BLaER1 (cell line): ENCODE data around the gene CDH4.

Experiments
- H3K27ac ChIP-seq: shearing (Covaris generic); formaldehyde crosslinking; 2 replicates; pipeline ENCODE4 v1.8.1; 2022
- H3K27me3 ChIP-seq: shearing (Covaris generic); formaldehyde crosslinking; 2 replicates; pipeline ENCODE4 v1.8.1; 2022
- H3K36me3 ChIP-seq: shearing (Covaris generic); formaldehyde crosslinking; 2 replicates; pipeline ENCODE4 v1.8.1; 2022
- H3K4me1 ChIP-seq: shearing (Covaris generic); formaldehyde crosslinking; 2 replicates; pipeline ENCODE4 v1.8.1; 2022
- H3K4me2 ChIP-seq: shearing (Covaris generic); formaldehyde crosslinking; 2 replicates; pipeline ENCODE4 v1.8.1; 2022
- H3K4me3 ChIP-seq: shearing (Covaris generic); formaldehyde crosslinking; 2 replicates; pipeline ENCODE4 v1.8.1; 2022
- H3K9ac ChIP-seq: shearing (Covaris generic); formaldehyde crosslinking; 2 replicates; pipeline ENCODE4 v1.8.1; 2022
- H3K9me3 ChIP-seq: shearing (Covaris generic); formaldehyde crosslinking; 2 replicates; pipeline ENCODE4 v1.8.1; 2022
- H4K20me1 ChIP-seq: shearing (Covaris generic); formaldehyde crosslinking; 2 replicates; pipeline ENCODE4 v1.8.1; 2022
- Cebpa-rat ChIP-seq: shearing (Covaris generic); IDR thresholded peaks from 2 replicates; pipeline ENCODE4 v1.8.1; 2022

The CDH4 gene

GRCh38 chr20:61528591-61528990 lies 276.5 kb downstream of the CDH4 start:
- H3K4me3 ChIP-seq: no peak overlapping the region
- no peak for TF ChIP-seq Cebpa-rat
- H3K9me3 ChIP-seq: no peaks in the 10 kb centered on the region
- no peak overlapping the region for H3K9ac ChIP-seq
- H3K4me1 ChIP-seq: no peaks in the 10 kb centered on the region
- H4K20me1 ChIP-seq: peaks cover 21% of the 10 kb centered on the region
- H3K4me2 ChIP-seq: no peak overlapping the region
- no peak overlapping the region for H3K27ac ChIP-seq
- no peaks in the 10 kb centered on the region for H3K36me3 ChIP-seq
- no peaks in the 10 kb centered on the region for H3K27me3 ChIP-seq

- H3K4me2 ChIP-seq: no peak overlapping the region
- no peak overlapping the region for H3K4me3 ChIP-seq
- no peak overlapping the region for H3K27ac ChIP-seq
- peaks cover 21% of the 10 kb centered on the region for H4K20me1 ChIP-seq
- no peaks in the 10 kb centered on the region for H3K4me1 ChIP-seq
- no peaks in the 10 kb centered on the region for H3K9me3 ChIP-seq
- H3K27me3 ChIP-seq: no peaks in the 10 kb centered on the region
- TF ChIP-seq Cebpa-rat: no peak
- H3K9ac ChIP-seq: no peak overlapping the region
- H3K36me3 ChIP-seq: no peaks in the 10 kb centered on the region
Observed at GRCh38 chr20:61529354-61529753, 277.3 kb downstream of the CDH4 start.

GRCh38 chr20:61531553-61532345 lies 279.7 kb downstream of the CDH4 start:
- no peak for TF ChIP-seq Cebpa-rat

GRCh38 chr20:61532736-61533135 lies 280.7 kb downstream of the CDH4 start:
- Histone ChIP-seq H3K36me3 (no peaks in the 10 kb centered on the region), H3K4me2 (no peak overlapping the region), H3K9ac (no peak overlapping the region), H3K4me3 (no peak overlapping the region), H3K4me1 (peaks cover 6% of the 10 kb centered on the region), H3K27me3 (no peaks in the 10 kb centered on the region), H3K27ac (no peak overlapping the region), H3K9me3 (no peaks in the 10 kb centered on the region), H4K20me1 (peaks cover 21% of the 10 kb centered on the region)
- TF ChIP-seq Cebpa-rat: no peak

More at GRCh38 chr20:61531553-61532345, 279.7 kb downstream of the CDH4 start:
- Histone ChIP-seq H3K4me2 (no peak overlapping the region), H4K20me1 (peaks cover 21% of the 10 kb centered on the region), H3K9ac (no peak overlapping the region), H3K27me3 (no peaks in the 10 kb centered on the region), H3K27ac (no peak overlapping the region), H3K36me3 (no peaks in the 10 kb centered on the region), H3K9me3 (no peaks in the 10 kb centered on the region), H3K4me1 (no peaks in the 10 kb centered on the region), H3K4me3 (no peak overlapping the region)

- no peak overlapping the region for H3K9ac ChIP-seq
- TF ChIP-seq Cebpa-rat: no peak
- H3K27ac ChIP-seq: no peak overlapping the region
- no peaks in the 10 kb centered on the region for H3K9me3 ChIP-seq
- peaks cover 11% of the 10 kb centered on the region for H3K4me1 ChIP-seq
- no peak overlapping the region for H3K4me2 ChIP-seq
- no peaks in the 10 kb centered on the region for H3K27me3 ChIP-seq
- peaks cover 21% of the 10 kb centered on the region for H4K20me1 ChIP-seq
- no peaks in the 10 kb centered on the region for H3K36me3 ChIP-seq
- H3K4me3 ChIP-seq: no peak overlapping the region
Observed at GRCh38 chr20:61533231-61533631, 281.2 kb downstream of the CDH4 start.

GRCh38 chr20:61534346-61534745 lies 282.3 kb downstream of the CDH4 start:
- Histone ChIP-seq H3K4me1 (peaks cover 22% of the 10 kb centered on the region), H3K27ac (no peak overlapping the region), H3K9ac (no peak overlapping the region), H3K4me3 (no peak overlapping the region), H3K4me2 (no peak overlapping the region), H3K27me3 (no peaks in the 10 kb centered on the region), H4K20me1 (peaks cover 21% of the 10 kb centered on the region), H3K36me3 (no peaks in the 10 kb centered on the region), H3K9me3 (no peaks in the 10 kb centered on the region)
- no peak for TF ChIP-seq Cebpa-rat

- no peak for TF ChIP-seq Cebpa-rat
- no peaks in the 10 kb centered on the region for H3K27me3 ChIP-seq
- H3K4me3 ChIP-seq: no peak overlapping the region
Observed at GRCh38 chr20:61535091-61535490, 283.0 kb downstream of the CDH4 start.

GRCh38 chr20:61535536-61535935 lies 283.5 kb downstream of the CDH4 start:
- Histone ChIP-seq H3K4me1 (peaks cover 26% of the 10 kb centered on the region), H3K36me3 (no peaks in the 10 kb centered on the region), H3K9me3 (no peaks in the 10 kb centered on the region), H3K9ac (no peak overlapping the region), H3K27ac (no peak overlapping the region), H4K20me1 (peaks cover 15% of the 10 kb centered on the region), H3K4me2 (no peak overlapping the region), H3K27me3 (no peaks in the 10 kb centered on the region), H3K4me3 (no peak overlapping the region)
- no peak for TF ChIP-seq Cebpa-rat

More at GRCh38 chr20:61535091-61535490, 283.0 kb downstream of the CDH4 start:
- Histone ChIP-seq H3K36me3 (no peaks in the 10 kb centered on the region), H3K27ac (no peak overlapping the region), H3K9ac (no peak overlapping the region), H3K4me2 (no peak overlapping the region), H4K20me1 (peaks cover 19% of the 10 kb centered on the region), H3K9me3 (no peaks in the 10 kb centered on the region), H3K4me1 (peaks cover 26% of the 10 kb centered on the region)

GRCh38 chr20:61535956-61536355 lies 283.9 kb downstream of the CDH4 start:
- TF ChIP-seq Cebpa-rat: no peak
- H3K9ac ChIP-seq: no peak overlapping the region
- no peaks in the 10 kb centered on the region for H3K9me3 ChIP-seq
- H3K4me1 ChIP-seq: peaks cover 26% of the 10 kb centered on the region
- H3K27me3 ChIP-seq: no peaks in the 10 kb centered on the region
- H3K27ac ChIP-seq: no peak overlapping the region
- no peaks in the 10 kb centered on the region for H3K36me3 ChIP-seq
- H3K4me3 ChIP-seq: no peak overlapping the region
- H4K20me1 ChIP-seq: peaks cover 10% of the 10 kb centered on the region; the same call in 1 of the 2 replicates
- H3K4me2 ChIP-seq: no peak overlapping the region

- Histone ChIP-seq H3K9ac (no peak overlapping the region), H3K4me2 (no peak overlapping the region), H3K36me3 (no peaks in the 10 kb centered on the region), H3K4me3 (no peak overlapping the region), H4K20me1 (0 out of 2 replicates have a peak, but pooled peaks cover 10% of the 10 kb centered on the region), H3K27me3 (no peaks in the 10 kb centered on the region), H3K27ac (no peak overlapping the region), H3K4me1 (peaks cover 26% of the 10 kb centered on the region), H3K9me3 (no peaks in the 10 kb centered on the region)
- TF ChIP-seq Cebpa-rat: no peak
Observed at GRCh38 chr20:61536671-61537070, 284.6 kb downstream of the CDH4 start.
